ENCODE results near the gene MYO3B. TPM values are rescaled to one million over a fixed set of nuclear protein-coding genes. Genes with fewer than 3 reads are reported as not detected.

Gene MYO3B
- total and polyA plus RNA-seq, 2 of the 8 experiments (the other 6 are each of a cell fraction or from before 2014, with no cell fraction given): 0.17 to 0.19 TPM

- H3K4me3 ChIP-seq (ENCODE audit: extremely low read depth in 1 of 4, insufficient read depth in 2 of 4, low read depth in 3 of 4, low read length in 4 of 4): no peak overlapping the region
- H3K27ac ChIP-seq (ENCODE audit: low read depth, low read length): no peak overlapping the region
- no peak overlapping the region for H3K4ac ChIP-seq (replicated peaks; ENCODE audit: insufficient read length, low read depth, low read length)
- no peak overlapping the region; the same call in 1 of the 2 replicates for H2BK12ac ChIP-seq (ENCODE audit: low read depth, low read length)
- no peak overlapping the region for H4K8ac ChIP-seq (ENCODE audit: extremely low read depth, insufficient read depth, low read length)
- peak overlapping the region; percentile 52 for H4K91ac ChIP-seq (replicated peaks; ENCODE audit: insufficient read length, low read length)
- H3K79me1 ChIP-seq (ENCODE audit: low read depth, low read length): no peaks in the 10 kb centered on the region
- H2BK5ac ChIP-seq (ENCODE audit: low read depth, low read length): no peak overlapping the region
- no peak overlapping the region for H3K14ac ChIP-seq (ENCODE audit: insufficient read length)
- peak overlapping the region; percentile 76; the same call in 1 of the 2 replicates for H3K18ac ChIP-seq (ENCODE audit: extremely low read depth, low read length)
- peak overlapping the region; percentile 65; the same call in 1 of the 2 replicates for H2BK15ac ChIP-seq (ENCODE audit: low read length)
- H2AK5ac ChIP-seq (ENCODE audit: low read depth, low read length): no peak overlapping the region
- no peaks in the 10 kb centered on the region; a peak in 1 of 7 replicates for H3K27me3 ChIP-seq (replicated peaks in 1 of 4; ENCODE audit: control insufficient read depth in 3 of 4, extremely low read depth in 1 of 4, insufficient read depth in 3 of 4, low read length in 3 of 4)
- H2BK20ac ChIP-seq (ENCODE audit: low read length): no peak overlapping the region
- peaks cover 0 to 3% (median 0%) of the 10 kb centered on the region in 4 experiments; a peak in 3 of 7 replicates for H3K4me1 ChIP-seq (replicated peaks in 1 of 4; ENCODE audit: control insufficient read depth in 3 of 4, insufficient read depth in 4 of 4, low read length in 3 of 4)
- no peak overlapping the region for H3K23ac ChIP-seq (ENCODE audit: insufficient read length)
- TF ChIP-seq USF2 (IDR thresholded peaks at IDR 0.05; ENCODE audit: low read length) (no peak), SP1 (IDR thresholded peaks at IDR 0.05; ENCODE audit: low read depth, low read length) (no peak), EGR1 (IDR thresholded peaks at IDR 0.05; ENCODE audit: borderline replicate concordance, low read depth, low read length) (no peak), SP2 (IDR thresholded peaks at IDR 0.05; ENCODE audit: low read length) (no peak), KDM4A (IDR thresholded peaks at IDR 0.05; ENCODE audit: low read depth, low read length, severe bottlenecking) (no peak), TCF12 (IDR thresholded peaks at IDR 0.05; ENCODE audit: low read depth, low read length) (no peak), SAP30 (IDR thresholded peaks at IDR 0.05; ENCODE audit: insufficient read depth, insufficient replicate concordance, low read length) (no peak), BCL11A (IDR thresholded peaks at IDR 0.05; ENCODE audit: low read depth in 2 of 2, low read length in 2 of 2) (no peak), PHF8 (conservative IDR thresholded peaks at IDR 0.05; ENCODE audit: low read depth, low read length) (no peak), TAF7 (optimal IDR thresholded peaks at IDR 0.05; ENCODE audit: borderline replicate concordance, low read depth, low read length) (no peak), E2F6 (IDR thresholded peaks at IDR 0.05) (no peak)
- no peak overlapping the region for H4K5ac ChIP-seq (ENCODE audit: insufficient read length, low read depth, low read length)
- no peaks in the 10 kb centered on the region for H3K36me3 ChIP-seq (ENCODE audit: control insufficient read depth in 2 of 4, insufficient read depth in 4 of 4, low read length in 3 of 4)
- CTCF ChIA-PET (ENCODE audit: partially characterized antibody): interaction anchor here (0.8 to 1.1 kb wide), 2 partner anchors 36 to 268 kb away, joined by 3 read pairs; partner anchors contain the start of gene MYO3B
- H4K20me1 ChIP-seq (replicated peaks in 1 of 2; ENCODE audit: control insufficient read depth in 1 of 2, insufficient read depth in 2 of 2, low read length in 2 of 2): no peaks in the 10 kb centered on the region
- no peak overlapping the region for H3K9ac ChIP-seq (replicated peaks in 1 of 4; ENCODE audit: extremely low read depth in 1 of 4, low read depth in 3 of 4, low read length in 3 of 4)
- WGBS, 2 experiments (ENCODE audit: extremely low coverage in 1 of 2, insufficient coverage in 1 of 2, insufficient read length in 1 of 2, insufficient replicate concordance in 2 of 2, low coverage in 1 of 2, low lambda C conversion rate in 2 of 2, missing lambda C conversion rate in 1 of 2): 85% methylated on average over 12 of the region's 12 CpGs; no CpG with 5 or more reads in 1 of the 2 experiments
- no peaks in the 10 kb centered on the region for H3K23me2 ChIP-seq (ENCODE audit: low read depth, low read length)
- FAIRE-seq (no peak), DNase-seq (ENCODE audit: low read depth in 1 of 2, low spot score in 2 of 2) (no peak)
- H3K9me3 ChIP-seq (ENCODE audit: insufficient read depth in 2 of 2, low read depth in 1 of 2, low read length in 1 of 2): no peaks in the 10 kb centered on the region
- H3K79me2 ChIP-seq (ENCODE audit: control insufficient read depth in 1 of 2, insufficient read depth in 2 of 2, low read length in 2 of 2): no peaks in the 10 kb centered on the region
- no peak overlapping the region for H3K4me2 ChIP-seq (ENCODE audit: insufficient read depth in 1 of 2, low read depth in 2 of 2, low read length in 2 of 2)
- H2AFZ ChIP-seq (ENCODE audit: low read length): 0 out of 2 replicates have a peak overlapping the region, but pooled peaks have one; percentile 20
- POLR2A ChIA-PET (ENCODE audit: partially characterized antibody): no interaction called here
- H2BK120ac ChIP-seq (replicated peaks; ENCODE audit: low read depth, low read length): no peak overlapping the region
- H3K56ac ChIP-seq (replicated peaks; ENCODE audit: insufficient read length, low read depth, low read length): no peak overlapping the region
Observed at GRCh38 chr2:170141865-170142264, 36.1 kb upstream of the MYO3B start.
